GM23338 (cell line): ENCODE measurements around the gene IQGAP2.

Experiments used
- CREB1 ChIP-seq: fragments of 250-450 bp; sonication (Bioruptor Pico); IDR thresholded peaks from 2 replicates; pipeline ENCODE4 v1.5.0; 2020; ENCODE audit warnings: low read depth, mild to moderate bottlenecking, moderate library complexity
- EZH2 ChIP-seq: fragments of 200-600 bp; sonication (generic); IDR thresholded peaks from one replicate; pipeline ENCODE4 v1.8.0; 2017; ENCODE audit warnings: antibody characterized with exemption, mild to moderate bottlenecking, low read depth; ENCODE audit not compliant: unreplicated experiment
- EZH2phosphoT487 ChIP-seq: fragments of 200-600 bp; sonication (generic); IDR thresholded peaks from one replicate; pipeline ENCODE4 v1.8.1; 2018; ENCODE audit warnings: antibody characterized with exemption; ENCODE audit not compliant: unreplicated experiment
- JUNB ChIP-seq: IDR thresholded peaks from one replicate; pipeline ENCODE4 v1.6.1; 2016; ENCODE audit warnings: antibody characterized with exemption; ENCODE audit not compliant: unreplicated experiment
- POLR2AphosphoS5 ChIP-seq: IDR thresholded peaks from 2 replicates; pipeline ENCODE4 v1.6.1; 2016; ENCODE audit warnings: antibody characterized with exemption, low read depth
- TF ChIP-seq, protein P1 (sequence below), 2 experiments: fragments of 200-600 bp in 1 of 2; sonication (generic) in 1 of 2; conservative IDR thresholded peaks; 2 replicates each; pipeline versions ENCODE4 v1.5.1 to v1.6.1; 2016 to 2017; ENCODE audit warnings: antibody characterized with exemption in 2 of 2, low read depth in 2 of 2, mild to moderate bottlenecking in 2 of 2, moderate library complexity in 1 of 2
- TF ChIP-seq, protein P2 (sequence below): IDR thresholded peaks from one replicate; pipeline ENCODE4 v1.6.1; 2018; ENCODE audit warnings: antibody characterized with exemption; ENCODE audit not compliant: unreplicated experiment

DNA sequence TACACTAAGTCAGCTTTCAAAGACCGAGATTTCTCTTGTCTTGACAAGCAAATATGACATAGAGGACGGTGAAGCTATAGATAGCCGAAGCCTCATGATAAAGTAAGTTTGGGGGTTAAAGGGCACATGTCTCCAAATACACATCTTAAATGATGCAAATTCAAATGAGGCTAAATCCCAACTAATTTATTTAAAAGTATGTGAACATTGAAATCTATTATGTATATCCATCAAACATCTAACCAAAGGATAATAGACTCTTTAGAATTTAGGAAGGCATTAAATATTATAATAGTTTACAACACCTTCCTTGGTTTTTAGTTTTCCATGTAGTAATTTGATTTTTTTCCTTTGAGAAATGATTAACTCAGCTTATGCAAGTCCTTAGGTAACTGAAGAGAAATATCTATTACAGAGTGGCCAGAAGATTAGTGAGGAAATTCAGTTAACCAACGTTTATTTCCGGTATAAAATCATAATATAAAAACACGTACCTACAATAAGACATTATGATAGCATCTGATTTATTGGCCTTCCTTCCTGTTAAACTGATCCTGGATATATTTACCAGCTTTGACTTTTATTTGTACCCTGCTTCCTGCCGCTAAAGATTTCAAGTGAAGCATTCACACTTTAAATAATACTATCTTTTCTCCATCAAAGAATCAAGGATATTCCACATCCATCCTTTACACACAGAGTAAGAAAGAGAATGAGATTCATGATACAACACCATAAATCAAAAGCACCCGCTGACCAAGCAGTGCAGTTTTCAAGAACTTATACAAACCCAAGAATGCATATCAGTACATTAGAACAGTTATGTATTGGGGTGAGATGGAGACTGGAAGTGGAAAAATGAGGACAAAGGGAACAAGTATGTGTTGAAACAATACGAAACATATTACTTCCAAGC, 281.0 kb downstream of the IQGAP2 start:
- TF ChIP-seq EZH2 (no peak), EZH2phosphoT487 (no peak), POLR2AphosphoS5 (no peak), JUNB (no peak), CREB1 (CRISPR knock-in tag) (no peak)
- TF ChIP-seq, protein P1, sequence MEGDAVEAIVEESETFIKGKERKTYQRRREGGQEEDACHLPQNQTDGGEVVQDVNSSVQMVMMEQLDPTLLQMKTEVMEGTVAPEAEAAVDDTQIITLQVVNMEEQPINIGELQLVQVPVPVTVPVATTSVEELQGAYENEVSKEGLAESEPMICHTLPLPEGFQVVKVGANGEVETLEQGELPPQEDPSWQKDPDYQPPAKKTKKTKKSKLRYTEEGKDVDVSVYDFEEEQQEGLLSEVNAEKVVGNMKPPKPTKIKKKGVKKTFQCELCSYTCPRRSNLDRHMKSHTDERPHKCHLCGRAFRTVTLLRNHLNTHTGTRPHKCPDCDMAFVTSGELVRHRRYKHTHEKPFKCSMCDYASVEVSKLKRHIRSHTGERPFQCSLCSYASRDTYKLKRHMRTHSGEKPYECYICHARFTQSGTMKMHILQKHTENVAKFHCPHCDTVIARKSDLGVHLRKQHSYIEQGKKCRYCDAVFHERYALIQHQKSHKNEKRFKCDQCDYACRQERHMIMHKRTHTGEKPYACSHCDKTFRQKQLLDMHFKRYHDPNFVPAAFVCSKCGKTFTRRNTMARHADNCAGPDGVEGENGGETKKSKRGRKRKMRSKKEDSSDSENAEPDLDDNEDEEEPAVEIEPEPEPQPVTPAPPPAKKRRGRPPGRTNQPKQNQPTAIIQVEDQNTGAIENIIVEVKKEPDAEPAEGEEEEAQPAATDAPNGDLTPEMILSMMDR (conservative IDR thresholded peaks at IDR 0.05; ENCODE audit: low read depth in 2 of 2): no peak
- TF ChIP-seq, protein P2, sequence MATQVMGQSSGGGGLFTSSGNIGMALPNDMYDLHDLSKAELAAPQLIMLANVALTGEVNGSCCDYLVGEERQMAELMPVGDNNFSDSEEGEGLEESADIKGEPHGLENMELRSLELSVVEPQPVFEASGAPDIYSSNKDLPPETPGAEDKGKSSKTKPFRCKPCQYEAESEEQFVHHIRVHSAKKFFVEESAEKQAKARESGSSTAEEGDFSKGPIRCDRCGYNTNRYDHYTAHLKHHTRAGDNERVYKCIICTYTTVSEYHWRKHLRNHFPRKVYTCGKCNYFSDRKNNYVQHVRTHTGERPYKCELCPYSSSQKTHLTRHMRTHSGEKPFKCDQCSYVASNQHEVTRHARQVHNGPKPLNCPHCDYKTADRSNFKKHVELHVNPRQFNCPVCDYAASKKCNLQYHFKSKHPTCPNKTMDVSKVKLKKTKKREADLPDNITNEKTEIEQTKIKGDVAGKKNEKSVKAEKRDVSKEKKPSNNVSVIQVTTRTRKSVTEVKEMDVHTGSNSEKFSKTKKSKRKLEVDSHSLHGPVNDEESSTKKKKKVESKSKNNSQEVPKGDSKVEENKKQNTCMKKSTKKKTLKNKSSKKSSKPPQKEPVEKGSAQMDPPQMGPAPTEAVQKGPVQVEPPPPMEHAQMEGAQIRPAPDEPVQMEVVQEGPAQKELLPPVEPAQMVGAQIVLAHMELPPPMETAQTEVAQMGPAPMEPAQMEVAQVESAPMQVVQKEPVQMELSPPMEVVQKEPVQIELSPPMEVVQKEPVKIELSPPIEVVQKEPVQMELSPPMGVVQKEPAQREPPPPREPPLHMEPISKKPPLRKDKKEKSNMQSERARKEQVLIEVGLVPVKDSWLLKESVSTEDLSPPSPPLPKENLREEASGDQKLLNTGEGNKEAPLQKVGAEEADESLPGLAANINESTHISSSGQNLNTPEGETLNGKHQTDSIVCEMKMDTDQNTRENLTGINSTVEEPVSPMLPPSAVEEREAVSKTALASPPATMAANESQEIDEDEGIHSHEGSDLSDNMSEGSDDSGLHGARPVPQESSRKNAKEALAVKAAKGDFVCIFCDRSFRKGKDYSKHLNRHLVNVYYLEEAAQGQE: no peak
